ENCODE data around the gene MGLL.

Gene MGLL

DNA sequence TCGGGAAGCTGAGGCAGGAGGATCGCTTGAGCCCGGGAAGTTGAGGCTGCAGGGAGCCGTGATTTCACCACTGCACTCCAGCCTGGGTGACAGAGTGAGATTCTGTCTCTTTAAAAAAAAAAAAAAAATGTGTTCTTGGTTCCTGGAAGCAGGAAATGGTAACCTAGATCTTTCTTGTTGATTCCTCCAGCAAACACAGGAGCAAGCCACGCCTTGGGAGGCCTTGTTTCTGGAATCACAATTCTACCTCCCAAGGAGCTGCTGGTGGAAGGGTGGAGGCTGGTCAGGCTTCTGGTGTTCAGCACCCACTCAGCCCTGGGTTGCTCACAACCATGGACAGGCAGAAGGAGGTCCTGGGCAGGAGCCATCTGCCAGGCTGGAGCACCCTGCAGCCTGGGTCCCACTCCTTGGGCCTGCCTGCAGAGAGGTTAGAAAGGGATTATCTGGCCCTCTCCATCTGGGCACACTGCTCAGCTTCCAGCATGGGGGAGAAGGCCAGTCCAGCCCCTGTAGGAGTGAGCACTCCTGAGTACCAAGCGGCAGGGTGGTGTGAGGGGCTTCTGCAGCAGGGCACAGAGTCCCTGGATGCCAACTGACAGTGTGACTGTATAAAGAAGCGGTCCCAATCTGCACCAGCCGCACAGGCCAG, 84.0 kb downstream of the MGLL start:
- DNase-seq = no peak

DNA sequence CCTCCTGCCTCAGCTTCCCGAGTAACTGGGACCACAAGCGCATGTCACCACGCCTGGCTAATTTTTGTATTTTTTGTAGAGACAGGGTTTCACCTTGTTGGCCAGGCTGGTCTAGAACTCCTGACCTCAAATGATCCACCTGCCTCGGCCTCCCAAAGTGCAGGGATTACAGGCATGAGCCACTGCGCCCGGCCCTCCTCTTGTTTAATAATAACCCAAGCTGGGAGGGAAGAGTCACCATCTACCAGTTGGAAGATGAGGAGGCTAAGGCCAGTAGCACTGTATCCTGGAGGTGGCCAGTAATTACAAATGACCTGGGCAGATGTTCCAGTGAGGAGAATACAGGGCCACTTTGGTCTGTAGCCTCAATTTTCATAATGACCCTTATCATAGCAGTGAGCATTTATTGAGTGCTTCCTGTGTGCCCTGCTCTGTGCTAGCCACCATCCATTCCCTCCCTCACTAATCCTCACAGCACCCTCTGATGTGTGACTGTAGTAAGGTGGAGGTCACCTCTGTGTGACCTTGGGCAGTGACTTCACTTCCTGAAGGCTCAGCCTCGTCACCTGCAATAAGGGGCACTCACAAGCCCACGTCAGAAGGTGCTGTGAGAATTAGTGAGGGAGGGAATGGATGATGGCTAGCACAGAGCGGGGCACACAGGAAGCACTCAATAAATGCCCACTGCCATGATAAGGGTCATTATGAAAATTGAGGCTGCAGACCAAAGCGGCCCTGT, 85.3 kb downstream of the MGLL start:
- no peak for DNase-seq

DNA sequence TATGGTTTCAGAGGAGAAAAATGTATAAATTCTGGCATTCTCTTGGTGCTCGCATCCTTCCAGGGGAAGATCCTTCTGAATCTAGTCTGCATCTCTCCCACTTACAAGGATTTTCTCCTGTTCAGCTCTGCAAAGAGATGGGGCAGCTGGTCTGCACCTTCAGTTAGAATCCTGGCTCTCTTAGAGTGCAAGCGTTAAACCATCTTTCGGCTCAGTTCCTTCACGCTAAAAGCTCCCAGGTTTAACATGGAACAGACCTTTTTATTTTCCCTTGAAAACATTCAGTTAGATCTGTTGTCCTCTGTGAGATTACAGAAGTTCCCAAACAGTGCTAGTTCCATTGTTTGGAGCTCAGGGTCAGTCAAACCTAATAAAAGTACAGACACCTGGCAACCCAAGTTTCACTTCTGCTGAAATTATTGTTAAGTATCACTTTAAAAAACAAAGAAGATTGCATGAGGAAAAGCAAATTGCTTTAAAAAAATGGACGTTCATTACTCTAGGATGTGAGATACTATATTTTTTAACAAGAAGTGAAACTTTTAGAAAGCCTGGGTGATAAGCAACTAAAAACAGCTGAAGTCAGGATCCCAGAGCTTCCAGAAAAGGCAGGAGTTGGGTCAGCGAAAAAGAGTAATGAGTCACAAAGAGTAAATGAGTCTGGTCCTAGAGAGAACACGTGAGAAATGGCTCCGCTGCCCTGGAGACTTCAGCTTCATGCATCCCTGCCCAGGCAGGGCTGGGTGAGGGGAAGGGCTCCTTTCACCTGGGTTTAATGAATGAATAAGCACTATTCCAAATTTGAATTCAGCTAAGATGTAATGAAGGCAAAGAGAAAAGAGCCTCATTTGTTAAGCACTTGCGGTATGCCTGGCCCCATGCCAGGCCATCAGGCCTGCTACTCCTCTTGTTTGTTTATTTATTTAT, 86.3 kb downstream of the MGLL start:
- no peak for DNase-seq

DNA sequence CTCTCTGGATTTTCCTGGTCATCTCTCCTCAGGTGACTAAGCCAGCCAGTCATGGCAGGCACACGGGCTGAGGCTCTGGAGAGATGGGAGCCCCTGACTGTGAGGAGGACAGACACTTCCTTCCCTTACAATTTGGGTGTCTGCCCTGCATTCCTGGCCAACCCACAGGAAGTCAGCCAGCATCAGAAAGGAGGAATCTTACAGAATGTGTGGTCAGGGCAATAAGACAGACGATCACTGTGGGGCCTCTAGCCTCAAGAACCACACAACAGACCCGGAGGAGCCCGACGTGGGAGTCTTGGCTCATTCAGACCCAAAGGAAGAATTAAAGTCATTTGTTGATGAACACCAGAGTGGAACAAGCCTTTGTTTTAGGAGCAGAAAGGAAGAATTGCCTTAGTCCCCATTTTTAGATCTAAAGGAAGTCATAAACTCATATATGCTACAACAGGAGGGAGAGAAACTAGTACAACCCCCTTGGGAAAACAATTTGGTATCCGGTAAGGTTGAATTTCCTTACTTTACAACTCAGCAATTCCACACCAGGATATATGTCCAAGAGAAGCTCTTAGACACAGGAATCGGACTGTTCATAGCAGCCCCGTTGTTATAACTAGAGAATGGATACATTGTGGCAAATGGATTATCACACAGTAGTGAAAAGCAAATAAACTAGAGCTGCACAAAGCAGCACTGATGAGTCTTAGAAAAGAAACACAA, 87.4 kb downstream of the MGLL start:
- no peak for DNase-seq

DNA sequence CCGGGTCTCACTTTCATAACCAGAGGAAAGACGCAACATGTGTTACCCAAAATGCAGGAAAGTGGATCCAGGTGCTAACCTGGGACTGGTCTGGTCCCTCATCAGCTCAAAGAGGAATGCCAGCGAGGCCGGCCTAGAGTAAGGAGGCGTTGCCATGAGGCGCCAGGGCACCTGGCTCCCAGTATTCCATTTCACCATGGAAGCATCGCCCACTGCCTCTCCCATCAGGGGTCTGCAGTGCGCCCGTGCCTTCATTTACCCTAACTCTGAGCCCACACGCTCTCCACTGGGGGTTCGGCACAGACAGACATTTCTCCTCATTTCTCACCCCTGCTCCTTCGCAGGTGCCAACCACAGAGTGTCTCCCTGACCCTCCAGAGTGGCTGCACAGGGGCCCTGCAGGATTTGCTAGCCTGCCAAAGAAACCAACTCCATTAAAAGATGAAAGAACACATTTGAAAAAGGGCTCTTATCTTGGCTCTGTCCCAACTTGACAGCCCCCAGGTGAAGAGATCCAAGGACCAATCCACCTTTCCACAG, 88.1 kb downstream of the MGLL start:
- no peak for DNase-seq

DNA sequence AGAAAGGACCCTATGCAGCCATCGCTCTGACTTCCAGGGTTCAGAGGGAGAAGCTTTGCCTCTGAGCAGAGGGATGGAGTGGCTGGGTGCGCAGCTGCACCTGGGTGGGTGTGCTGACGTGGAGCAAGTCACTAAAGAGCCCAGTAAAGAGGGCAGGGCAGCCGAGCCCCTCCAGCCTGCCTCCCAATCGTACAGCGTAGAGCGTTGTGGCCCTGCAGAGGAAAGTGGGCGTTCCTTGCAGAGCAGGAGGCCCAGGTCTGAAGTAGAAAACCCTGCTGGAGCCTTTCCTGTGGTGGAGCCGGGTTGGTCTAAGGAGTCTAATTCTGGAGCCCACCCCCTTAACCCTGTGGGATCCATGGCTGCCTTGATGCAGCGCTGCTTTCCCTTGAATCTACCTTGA, 88.5 kb downstream of the MGLL start:
- no peak for DNase-seq

DNA sequence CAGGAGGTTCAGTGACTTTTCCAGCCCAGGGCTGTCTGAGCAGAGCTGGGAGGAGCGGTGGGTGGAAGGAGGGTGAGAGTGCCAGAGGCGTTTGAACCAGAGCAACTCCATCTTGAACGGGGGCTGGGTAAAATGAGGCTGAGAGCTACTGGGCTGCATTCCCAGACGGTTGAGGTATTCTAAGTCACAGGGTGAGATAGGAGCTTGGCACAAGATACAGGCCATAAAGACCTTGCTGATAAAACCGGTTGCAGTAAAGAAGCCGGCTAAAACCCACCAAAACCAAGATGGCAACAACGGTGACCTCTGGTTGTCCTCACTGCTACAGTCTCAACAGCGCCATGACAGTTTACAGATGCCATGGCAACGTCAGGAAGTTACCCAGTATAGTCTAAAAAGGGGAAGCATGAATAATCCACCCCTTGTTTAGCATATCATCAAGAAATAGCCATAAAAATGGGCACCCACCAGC, 89.4 kb downstream of the MGLL start:
- DNase-seq = no peak

DNA sequence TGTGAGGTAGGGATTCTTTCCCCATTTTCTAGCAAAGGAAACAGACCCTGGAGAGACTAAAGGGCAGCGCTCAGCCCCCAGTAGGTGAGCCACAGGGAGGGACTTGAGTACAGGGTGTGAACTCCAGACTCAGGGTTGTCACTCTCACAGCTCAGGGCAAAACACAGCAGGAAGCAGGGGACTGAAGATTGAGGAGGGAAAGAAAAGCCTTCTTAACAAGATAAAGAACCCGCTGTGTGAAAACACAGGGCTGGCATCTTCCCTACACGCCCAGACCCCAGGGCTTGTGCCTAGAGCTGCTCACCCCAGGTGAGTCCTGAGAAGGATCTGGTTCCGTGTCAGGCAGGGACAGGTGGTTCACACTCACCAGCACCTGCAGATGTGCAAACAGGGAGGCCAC, 90.0 kb downstream of the MGLL start:
- DNase-seq = no peak

DNA sequence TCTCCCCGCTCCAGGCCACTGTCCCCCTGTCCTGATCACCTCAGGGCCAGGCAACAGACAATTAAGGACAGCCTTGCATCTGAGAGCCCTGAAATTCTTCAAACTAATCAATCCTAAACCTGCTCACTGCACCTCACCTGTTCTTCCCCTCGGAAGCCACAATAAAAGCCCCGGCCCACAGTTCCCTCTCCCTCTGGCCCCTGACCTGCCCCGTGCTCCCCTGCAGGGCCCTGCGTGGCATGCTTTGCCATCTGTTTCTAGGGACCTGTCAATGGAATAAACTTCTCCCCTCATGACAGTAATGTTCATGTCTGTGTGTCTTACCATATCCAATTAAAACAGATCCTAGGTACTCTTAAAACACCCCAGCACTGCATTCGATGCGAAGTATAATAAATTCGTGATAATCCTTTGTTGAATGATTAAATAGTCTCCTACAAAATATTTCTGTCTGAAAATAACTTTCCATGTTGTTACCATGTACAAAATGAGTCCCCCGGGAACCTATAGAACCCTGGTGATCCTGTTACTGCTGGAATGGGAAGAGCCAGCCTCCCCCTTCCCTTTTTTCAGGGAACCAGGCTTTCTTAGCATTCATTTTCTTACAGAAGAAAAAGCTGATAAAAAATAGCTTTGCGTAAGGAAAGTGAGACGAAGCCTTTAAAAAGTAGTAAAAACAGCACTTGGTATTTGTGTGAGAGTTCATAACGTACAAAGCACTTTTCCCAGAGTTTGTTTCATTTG, 90.6 kb downstream of the MGLL start:
- DNase-seq = no peak

DNA sequence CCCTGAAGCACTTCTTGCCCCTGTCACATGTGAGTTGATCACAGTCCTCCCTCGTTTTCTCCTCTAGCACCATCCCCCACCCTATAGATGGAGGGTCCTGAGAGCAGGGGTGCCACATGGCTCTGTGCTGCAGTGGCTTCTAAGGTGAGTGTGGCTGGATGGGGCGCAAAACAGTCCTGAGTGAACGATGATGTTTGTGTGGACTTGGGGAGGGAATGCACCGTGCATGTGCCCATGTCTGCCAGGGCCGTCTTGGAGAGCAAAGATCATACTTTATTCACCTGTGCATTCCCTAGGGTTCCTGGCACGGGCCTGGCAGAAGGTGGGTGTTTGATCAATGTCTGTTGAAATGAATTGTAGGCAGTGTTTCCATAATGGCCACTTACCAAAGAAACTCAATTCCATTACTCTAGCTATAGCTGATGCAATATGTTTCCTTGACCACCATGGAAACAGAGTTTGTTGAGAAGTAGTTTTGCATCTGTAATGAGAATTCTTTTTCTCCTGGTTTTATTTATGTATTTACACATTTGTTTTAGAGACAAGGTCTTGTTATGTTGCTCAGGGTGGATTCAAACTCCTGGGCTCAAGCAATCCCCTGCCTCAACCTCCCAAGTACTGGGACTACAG, 91.5 kb downstream of the MGLL start:
- no peak for DNase-seq

DNA sequence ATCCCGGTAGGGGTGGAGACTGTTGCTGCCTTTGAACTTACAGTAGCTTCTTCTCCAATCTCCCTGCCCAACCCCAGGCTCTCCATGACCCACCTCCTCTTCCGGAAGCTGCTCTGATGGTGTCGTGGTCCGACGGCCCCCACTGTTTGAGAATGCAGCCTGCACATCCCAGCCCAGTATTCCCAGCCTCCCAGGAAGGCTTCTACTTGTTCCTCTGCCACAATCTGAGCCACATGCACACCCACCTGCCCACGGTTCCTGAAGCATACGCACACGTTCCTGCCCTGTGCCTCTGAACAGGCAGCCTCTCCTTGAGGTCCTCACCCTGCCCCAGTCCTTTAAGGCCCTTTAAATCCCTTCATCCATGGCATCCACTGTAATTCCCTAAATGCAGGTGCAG, 92.1 kb downstream of the MGLL start:
- no peak for DNase-seq

DNA sequence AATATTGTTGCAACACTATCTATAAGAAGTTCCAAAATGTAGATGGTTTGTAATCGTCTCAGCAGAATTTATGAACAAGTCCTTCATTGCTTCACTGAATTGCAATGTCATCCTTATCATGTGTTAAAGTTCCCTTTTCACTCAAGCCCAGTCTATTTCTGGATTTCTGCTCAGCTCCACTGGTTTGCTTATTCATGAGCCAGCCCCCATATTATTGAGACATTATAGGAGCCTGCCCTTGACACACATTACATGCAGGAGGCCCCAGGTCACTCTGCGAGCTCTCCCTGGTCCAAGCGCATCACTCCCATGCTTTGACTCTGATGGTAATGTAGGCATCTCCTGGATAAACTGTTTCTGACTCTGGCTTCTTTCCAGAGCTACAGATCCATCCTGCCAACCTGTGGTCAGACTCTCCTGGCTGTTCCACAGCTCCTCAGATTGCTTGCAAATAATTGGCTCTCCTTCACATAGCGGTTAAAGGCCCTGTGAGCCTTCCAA, 92.7 kb downstream of the MGLL start:
- no peak for DNase-seq

DNA sequence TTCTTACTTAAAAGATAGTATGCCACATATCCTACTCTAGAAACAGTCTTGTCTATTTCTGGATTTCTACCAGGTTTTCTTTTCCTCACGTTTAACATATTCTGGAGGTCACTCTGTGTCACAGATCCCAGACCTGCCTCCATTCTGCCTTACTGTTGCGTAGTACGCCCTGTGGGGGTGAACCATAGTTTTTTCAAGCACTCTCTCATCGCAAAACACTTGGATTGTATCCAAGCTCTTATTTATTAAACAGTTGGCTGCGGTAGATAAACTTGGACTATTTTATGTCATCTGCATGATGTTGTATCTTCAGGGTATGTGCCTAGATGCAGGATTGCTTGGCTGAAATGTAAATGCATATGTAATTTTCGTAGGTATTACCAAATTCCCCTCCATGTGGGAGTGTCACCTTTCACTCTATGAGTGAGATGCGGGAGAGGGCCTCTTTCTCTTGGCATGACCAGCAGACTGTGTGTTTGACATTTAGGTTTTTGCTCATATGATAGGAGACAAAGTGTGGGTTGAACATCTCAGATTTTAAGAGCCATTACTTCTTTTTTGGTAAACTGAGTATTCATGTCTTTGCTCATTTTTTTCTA, 93.8 kb downstream of the MGLL start:
- DNase-seq = no peak

DNA sequence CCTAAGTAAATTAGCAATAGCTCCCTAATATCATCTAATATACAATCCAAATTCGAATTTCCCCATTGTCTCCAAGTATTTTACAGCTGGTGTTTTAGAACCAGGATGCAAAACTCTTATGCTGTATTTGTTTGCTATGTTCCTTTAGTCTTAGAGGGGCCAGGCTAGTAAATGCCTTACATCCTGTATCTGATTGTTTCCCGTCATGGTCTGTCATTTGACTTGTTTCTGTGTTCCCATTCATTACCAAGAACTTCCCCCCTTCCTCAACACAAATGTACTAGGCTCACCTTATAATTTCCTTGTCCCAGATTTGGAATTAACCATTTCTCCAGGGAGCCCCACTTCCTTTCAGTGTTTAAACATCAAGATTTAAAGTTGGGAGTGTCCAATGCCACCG, 95.4 kb downstream of the MGLL start:
- no peak for DNase-seq

DNA sequence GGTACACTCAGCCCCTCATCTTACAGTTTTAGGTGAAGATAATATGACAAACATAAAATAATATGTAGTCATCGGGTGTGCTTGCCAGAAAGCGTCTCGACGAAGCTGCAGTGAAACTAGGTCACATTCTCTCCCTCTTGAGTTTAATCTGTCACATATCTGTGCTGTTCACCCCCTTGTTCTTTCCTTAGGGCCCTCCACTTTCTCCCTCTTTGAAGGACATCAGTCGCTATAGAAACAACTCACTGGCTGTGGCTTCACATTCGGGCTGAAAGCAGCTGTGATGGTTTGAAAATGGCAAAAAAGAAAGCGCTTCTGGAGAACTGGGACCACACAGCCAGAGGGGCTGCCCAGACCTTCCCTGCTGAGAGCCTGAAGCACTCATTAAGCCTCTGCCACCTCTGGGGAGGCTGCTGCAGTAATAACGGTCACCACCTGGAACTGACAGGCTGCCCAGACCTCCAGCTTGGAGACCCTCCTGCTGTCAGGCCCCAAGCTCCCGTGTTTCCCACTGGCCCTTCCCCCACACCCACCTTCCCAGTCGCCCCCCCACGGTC, 99.2 kb downstream of the MGLL start:
- DNase-seq = no peak

DNA sequence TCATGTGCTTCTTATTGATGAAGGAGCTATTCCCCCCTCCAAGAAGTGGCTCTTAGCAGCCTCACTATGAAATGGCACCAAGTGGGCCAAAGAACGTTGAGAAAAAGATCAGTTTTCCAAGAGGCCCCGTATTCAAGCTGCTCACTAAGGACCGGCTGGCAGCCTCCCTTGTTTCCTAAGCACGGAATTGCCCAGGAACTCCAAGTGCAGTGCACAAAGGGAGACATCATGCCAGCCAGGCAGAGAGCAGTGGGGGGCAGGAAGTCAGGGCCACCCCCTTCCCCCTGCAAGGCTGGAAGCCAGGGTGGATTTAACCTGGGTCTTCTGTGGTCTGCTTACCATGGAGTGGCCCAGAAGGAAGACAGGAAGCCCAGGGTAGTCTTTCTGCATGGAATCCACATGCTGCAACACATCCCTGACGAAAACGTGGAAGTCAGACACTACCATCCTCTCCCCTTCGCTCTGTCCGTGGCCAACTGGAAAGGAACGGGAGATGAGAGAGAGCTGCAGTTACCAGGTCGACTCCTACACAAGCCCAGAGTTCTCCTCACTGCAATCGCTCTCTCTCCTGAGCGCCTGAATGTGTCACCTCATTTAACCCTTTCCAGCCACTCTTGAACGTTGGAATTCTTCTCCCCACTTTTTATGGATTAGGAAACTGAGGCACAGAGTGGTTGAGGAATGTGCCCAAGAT, 100.1 kb downstream of the MGLL start:
- no peak for DNase-seq

DNA sequence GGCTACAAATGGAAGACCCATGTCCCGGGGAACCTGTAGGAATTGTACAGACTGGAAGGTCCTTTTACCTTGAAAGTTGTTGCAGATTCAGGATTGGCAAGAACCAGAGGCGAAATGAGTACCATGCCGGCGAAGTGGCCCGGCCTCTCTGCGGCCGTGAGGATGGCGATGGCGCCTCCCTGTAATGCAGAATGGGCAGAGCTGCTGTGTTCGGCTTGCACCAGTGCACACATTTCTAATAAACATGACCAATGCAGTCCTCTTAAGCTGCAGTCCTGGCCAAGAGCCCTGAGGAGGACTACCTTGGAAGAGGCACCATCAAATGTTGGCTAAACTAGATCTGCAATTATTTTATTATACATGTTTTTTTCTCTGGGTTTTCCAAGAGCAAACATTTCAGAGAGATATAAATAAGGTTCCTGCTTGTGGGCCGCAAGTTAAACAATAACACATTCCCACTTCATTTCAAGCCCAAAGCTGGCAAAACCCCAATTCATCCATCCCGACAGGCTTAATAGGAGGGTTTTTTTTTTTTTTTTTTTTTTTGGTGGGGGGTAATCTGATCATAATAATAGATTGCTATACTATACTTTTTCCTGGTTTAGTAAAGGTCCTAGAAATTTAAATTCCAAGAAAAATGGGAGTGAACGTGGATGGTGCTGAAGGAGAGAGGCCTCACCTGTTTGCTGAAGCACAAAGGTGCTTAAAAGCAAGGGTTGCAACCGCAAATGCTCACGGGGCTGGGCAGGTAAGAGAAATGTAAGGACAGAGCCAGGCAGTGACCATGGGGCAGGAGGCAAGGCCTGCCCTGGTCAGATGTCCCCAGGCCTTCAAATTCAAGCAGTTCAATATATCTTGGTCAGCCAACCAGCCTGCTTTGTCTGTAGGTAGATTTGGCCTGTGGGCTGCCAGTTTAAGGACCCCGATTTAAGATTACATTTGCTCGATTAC, 101.1 kb downstream of the MGLL start:
- no peak for DNase-seq

DNA sequence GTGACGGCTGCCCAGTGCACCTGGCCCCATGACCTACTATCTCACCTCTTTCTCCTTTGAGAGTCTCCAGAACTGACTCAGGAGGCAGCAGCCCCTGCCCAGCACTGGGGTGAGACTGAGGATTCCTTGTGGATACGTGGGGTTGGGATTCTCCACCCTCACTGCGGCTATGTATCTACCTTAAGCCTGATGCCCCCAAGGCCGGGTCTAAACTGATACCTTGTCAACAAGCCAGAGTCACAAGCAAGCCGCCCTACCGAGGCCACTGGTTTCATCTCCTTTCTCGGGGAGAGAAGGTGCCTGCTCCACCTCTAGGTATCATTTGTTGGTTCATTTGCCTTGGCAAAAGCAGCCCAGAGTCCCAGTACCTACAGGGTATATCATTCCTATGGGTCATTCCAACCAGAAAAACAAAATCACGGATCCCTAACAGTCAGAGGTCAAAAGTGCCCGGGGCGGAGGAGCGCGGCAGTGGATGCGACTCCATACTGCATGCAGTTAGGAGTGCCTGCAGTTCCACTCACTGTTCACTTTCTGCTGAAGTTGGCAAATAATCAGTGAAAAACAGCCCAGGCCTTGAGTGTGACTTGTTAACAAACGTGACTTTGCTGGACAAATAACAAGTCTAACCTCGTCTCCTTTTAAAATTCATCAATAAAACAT, 102.0 kb downstream of the MGLL start:
- DNase-seq = no peak

Data from activated naive CD4-positive, alpha-beta T cell treated with Interleukin-2 at 50 U/mL for 16 hours (primary cell).